Activated CD4-positive, CD25-positive, alpha-beta regulatory T cell (primary cell): ENCODE measurements around the gene VAV1.

Experiments
- DNase-seq, 4 experiments: peaks; one replicate each; lab custom pipeline; 2025; lab: John Stamatoyannopoulos, UW

VAV1 gene

DNA sequence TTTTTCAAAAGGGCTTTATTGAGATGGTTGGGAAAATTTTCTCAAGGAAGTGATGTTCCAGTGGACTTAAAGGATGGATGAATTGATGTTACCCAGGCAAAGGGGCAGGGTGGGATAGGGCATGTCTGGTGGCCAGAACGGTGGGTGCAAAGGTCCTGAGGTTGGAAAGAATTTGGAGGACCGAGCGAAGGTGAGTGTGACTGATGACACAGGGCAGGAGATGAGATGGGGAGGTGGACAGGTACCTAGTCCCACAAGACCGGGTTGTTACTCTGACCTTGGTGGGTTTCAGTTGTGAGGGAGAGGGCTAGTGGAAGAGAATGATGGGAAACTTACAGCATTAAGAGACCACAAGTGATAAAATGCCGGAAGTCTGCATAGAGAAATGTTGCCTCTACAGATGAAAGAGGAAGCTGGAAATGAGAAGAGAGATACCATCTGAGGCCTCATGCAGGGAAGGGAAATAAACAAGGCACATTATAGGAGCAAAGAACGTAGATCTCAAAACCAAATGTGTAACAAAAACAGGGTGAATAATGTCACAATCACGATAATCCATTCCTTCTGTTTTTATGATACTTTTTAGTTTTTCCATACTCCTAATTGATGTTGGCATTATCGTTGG is 119.4 kb downstream of the VAV1 start:
- DNase-seq = no peak

DNA sequence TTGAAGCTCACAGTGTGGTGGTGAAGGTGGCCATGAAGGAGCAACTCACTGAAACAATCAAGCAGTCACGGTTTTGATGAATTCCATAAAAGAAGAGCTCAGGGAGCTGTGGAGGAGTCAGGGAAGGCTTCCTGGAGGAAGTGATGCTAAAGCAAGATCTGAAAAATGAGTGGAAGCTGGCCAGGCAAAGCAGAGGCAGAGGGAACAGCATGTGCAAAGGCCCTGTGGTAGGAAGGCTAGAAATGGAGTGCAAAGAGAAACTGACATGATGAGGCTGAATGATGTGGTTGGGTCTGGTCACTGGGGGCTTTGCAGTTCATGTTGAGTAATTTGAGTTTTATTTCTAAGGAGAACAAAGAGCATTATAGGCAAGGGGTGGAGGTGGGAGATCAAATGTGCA is 121.8 kb downstream of the VAV1 start:
- no peak for DNase-seq

- DNase-seq = no peak
These were observed 130.9 kb downstream of the VAV1 start for GRCh38 chr19:6903446-6903845.

GRCh38 chr19:6906559-6907060 is 134.1 kb downstream of the VAV1 start:
- no peak for DNase-seq
